ENCODE data around the gene TRIM33. TPM values are rescaled to one million over a fixed set of nuclear protein-coding genes. Genes with fewer than 3 reads are reported as not detected.
"Not testable (repeated sequence)": the region's sequence is repeated elsewhere in the genome, so short reads cannot be mapped to it uniquely, and the experiment has no call there.

TRIM33 gene
- total RNA-seq, 1 experiment from 2014 or later = 28.7 TPM

- H3K27me3 ChIP-seq (replicated peaks; ENCODE audit: control insufficient read depth, insufficient read depth, low read length) = no peaks in the 10 kb centered on the region
- H3K9me3 ChIP-seq = no peaks in the 10 kb centered on the region
- Mint-ChIP-seq H3K27me3 (ENCODE audit: insufficient read depth, unreplicated experiment) (no peaks in the 10 kb centered on the region), H3K9me3 (ENCODE audit: unreplicated experiment) (no peaks in the 10 kb centered on the region), H3K4me1 (ENCODE audit: low read depth, unreplicated experiment) (peaks cover 5% of the 10 kb centered on the region), H3K4me3 (ENCODE audit: unreplicated experiment) (no peak overlapping the region), H3K27ac (ENCODE audit: unreplicated experiment) (no peak overlapping the region), H3K36me3 (ENCODE audit: insufficient read depth, unreplicated experiment) (peaks cover 19% of the 10 kb centered on the region)
- no peaks in the 10 kb centered on the region for H3K36me3 ChIP-seq (ENCODE audit: control insufficient read depth, insufficient read depth, low read length)
- H3K4me1 ChIP-seq = no peaks in the 10 kb centered on the region
- intact Hi-C loops (cut with micrococcal nuclease; ENCODE audit: unreplicated experiment) = no loop called here
- no peak overlapping the region for H3K4me3 ChIP-seq (ENCODE audit: low read depth, low read length)
- POLR2A ChIA-PET = no interaction called here
- DNase-seq = no peak
- TF ChIP-seq CTCF (IDR thresholded peaks at IDR 0.05; ENCODE audit: insufficient read depth in 1 of 2, low read depth in 1 of 2, low read length in 1 of 2, severe bottlenecking in 1 of 2, unreplicated experiment in 1 of 2) = no peak
- no TSS peak for BruUV-seq (replicated peaks)
- CTCF ChIA-PET = no interaction called here
Observed at GRCh38 chr1:114446198-114446597, 64.8 kb downstream of the TRIM33 start.

- H3K4me1 Mint-ChIP-seq (ENCODE audit: low read depth, unreplicated experiment); intact Hi-C loops (cut with micrococcal nuclease; ENCODE audit: unreplicated experiment); H3K9me3 ChIP-seq; H3K27ac Mint-ChIP-seq (ENCODE audit: unreplicated experiment); POLR2A ChIA-PET; H3K4me3 Mint-ChIP-seq (ENCODE audit: unreplicated experiment); H3K4me1 ChIP-seq; DNase-seq; H3K27me3 Mint-ChIP-seq (ENCODE audit: insufficient read depth, unreplicated experiment); H3K9me3 Mint-ChIP-seq (ENCODE audit: unreplicated experiment); BruUV-seq (replicated peaks); H3K27me3 ChIP-seq (replicated peaks; ENCODE audit: control insufficient read depth, insufficient read depth, low read length); H3K4me3 ChIP-seq (ENCODE audit: low read depth, low read length); H3K36me3 ChIP-seq (ENCODE audit: control insufficient read depth, insufficient read depth, low read length): not testable (repeated sequence)
- H3K36me3 Mint-ChIP-seq (ENCODE audit: insufficient read depth, unreplicated experiment) = peaks cover 37% of the 10 kb centered on the region
- CTCF ChIA-PET = interaction anchor here (0.6 kb wide), 1 partner anchor 351 kb away, joined by 3 read pairs; no protein-coding TSS in a partner anchor
Observed at GRCh38 chr1:114443226-114443625, 67.8 kb downstream of the TRIM33 start.

GRCh38 chr1:114441332-114441731 is 69.7 kb downstream of the TRIM33 start:
- Mint-ChIP-seq H3K9me3 (ENCODE audit: unreplicated experiment) (no peaks in the 10 kb centered on the region), H3K36me3 (ENCODE audit: insufficient read depth, unreplicated experiment) (peaks cover 39% of the 10 kb centered on the region), H3K4me1 (ENCODE audit: low read depth, unreplicated experiment) (peaks cover 5% of the 10 kb centered on the region), H3K27me3 (ENCODE audit: insufficient read depth, unreplicated experiment) (no peaks in the 10 kb centered on the region), H3K4me3 (ENCODE audit: unreplicated experiment) (no peak overlapping the region), H3K27ac (ENCODE audit: unreplicated experiment) (no peak overlapping the region)
- Histone ChIP-seq H3K27me3 (replicated peaks; ENCODE audit: control insufficient read depth, insufficient read depth, low read length) (no peaks in the 10 kb centered on the region), H3K36me3 (ENCODE audit: control insufficient read depth, insufficient read depth, low read length) (no peaks in the 10 kb centered on the region), H3K4me3 (ENCODE audit: low read depth, low read length) (no peak overlapping the region), H3K9me3 (no peaks in the 10 kb centered on the region), H3K4me1 (no peaks in the 10 kb centered on the region)
- TF ChIP-seq CTCF (IDR thresholded peaks at IDR 0.05; ENCODE audit: insufficient read depth in 1 of 2, low read depth in 1 of 2, low read length in 1 of 2, severe bottlenecking in 1 of 2, unreplicated experiment in 1 of 2) = no peak
- CTCF ChIA-PET = no interaction called here
- POLR2A ChIA-PET = no interaction called here
- intact Hi-C loops (cut with micrococcal nuclease; ENCODE audit: unreplicated experiment) = no loop called here
- DNase-seq = no peak
- no TSS peak for BruUV-seq (replicated peaks)

GRCh38 chr1:114439369-114439768 is 71.6 kb downstream of the TRIM33 start:
- H3K4me3 Mint-ChIP-seq (ENCODE audit: unreplicated experiment) = no peak overlapping the region
- no peaks in the 10 kb centered on the region for H3K27me3 ChIP-seq (replicated peaks; ENCODE audit: control insufficient read depth, insufficient read depth, low read length)
- H3K4me1 ChIP-seq = peaks cover 9% of the 10 kb centered on the region
- no peaks in the 10 kb centered on the region for H3K27me3 Mint-ChIP-seq (ENCODE audit: insufficient read depth, unreplicated experiment)
- intact Hi-C loops (cut with micrococcal nuclease; ENCODE audit: unreplicated experiment) = no loop called here
- H3K4me3 ChIP-seq (ENCODE audit: low read depth, low read length) = no peak overlapping the region
- H3K36me3 ChIP-seq (ENCODE audit: control insufficient read depth, insufficient read depth, low read length) = no peaks in the 10 kb centered on the region
- no peak for DNase-seq
- no peak overlapping the region for H3K27ac Mint-ChIP-seq (ENCODE audit: unreplicated experiment)
- BruUV-seq (replicated peaks) = no TSS peak
- peaks cover 26% of the 10 kb centered on the region for H3K36me3 Mint-ChIP-seq (ENCODE audit: insufficient read depth, unreplicated experiment)
- CTCF ChIA-PET = no interaction called here
- peaks cover 10% of the 10 kb centered on the region for H3K4me1 Mint-ChIP-seq (ENCODE audit: low read depth, unreplicated experiment)
- H3K9me3 Mint-ChIP-seq (ENCODE audit: unreplicated experiment) = no peaks in the 10 kb centered on the region
- POLR2A ChIA-PET = no interaction called here
- TF ChIP-seq CTCF (IDR thresholded peaks at IDR 0.05; ENCODE audit: insufficient read depth in 1 of 2, low read depth in 1 of 2, low read length in 1 of 2, severe bottlenecking in 1 of 2, unreplicated experiment in 1 of 2) = no peak
- no peaks in the 10 kb centered on the region for H3K9me3 ChIP-seq
